PC-9 (cell line): Measurements from ENCODE around the gene MBD5. TPM values are rescaled to one million over a fixed set of nuclear protein-coding genes. Genes with fewer than 3 reads are reported as not detected.

Source experiments
- BruUV-seq: library from RNA; stranded (reverse); fragments of 400-500 nt; replicated peaks from 2 replicates; lab custom pipeline; 2021; lab: Mats Ljungman, UMichigan
- CTCF ChIA-PET: fragments of 300-600 bp; sonication (Branson Sonifier 250); formaldehyde crosslinking; loops from one replicate; lab custom pipeline; 2022; ENCODE audit warnings: antibody characterized with exemption; lab: Charles Lee
- POLR2A ChIA-PET: fragments of 300-600 bp; sonication (Branson Sonifier 250); formaldehyde crosslinking; loops from one replicate; lab custom pipeline; 2022; ENCODE audit warnings: antibody characterized with exemption; ENCODE audit not compliant: unreplicated experiment; lab: Charles Lee
- DNase-seq, 2 experiments: peaks; one replicate each; pipeline versions ENCODE4 v3.0.0 to v3.0.0-alpha.2; 2015 to 2022; ENCODE audit warnings: mixed read lengths in 1 of 2
- H2AFZ ChIP-seq: fragments of 200-600 bp; sonication (generic); 2 replicates; pipeline ENCODE4 v1.8.1; 2017; ENCODE audit warnings: antibody characterized with exemption
- H3F3A ChIP-seq: fragments of 200-600 bp; sonication (generic); 2 replicates; pipeline ENCODE4 v1.8.1; 2017; ENCODE audit warnings: antibody characterized with exemption, mild to moderate bottlenecking, low read depth; ENCODE audit not compliant: insufficient read depth
- H3K27ac ChIP-seq: fragments of 200-600 bp; sonication (generic); 2 replicates; pipeline ENCODE4 v1.6.1; 2016; ENCODE audit warnings: mixed run types
- H3K27me3 ChIP-seq: fragments of 200-600 bp; sonication (generic); 2 replicates; pipeline ENCODE4 v1.6.1; 2016; ENCODE audit warnings: low read depth, mixed run types; ENCODE audit not compliant: insufficient read depth
- H3K36me3 ChIP-seq: fragments of 200-600 bp; sonication (generic); 2 replicates; pipeline ENCODE4 v1.6.1; 2016; ENCODE audit warnings: low read depth, mixed run types
- H3K4me1 ChIP-seq: fragments of 200-600 bp; sonication (generic); replicated peaks from 2 replicates; pipeline ENCODE4 v1.6.1; 2016; ENCODE audit warnings: mixed run types; ENCODE audit not compliant: insufficient read depth
- H3K4me2 ChIP-seq: fragments of 200-600 bp; sonication (generic); 2 replicates; pipeline ENCODE4 v1.6.1; 2017; ENCODE audit warnings: mixed run types
- H3K4me3 ChIP-seq: fragments of 200-600 bp; sonication (generic); 2 replicates; pipeline ENCODE4 v1.6.1; 2016; ENCODE audit warnings: mixed run types
- H3K79me2 ChIP-seq: fragments of 200-600 bp; sonication (generic); 2 replicates; pipeline ENCODE4 v1.6.1; 2017; ENCODE audit warnings: low read depth, mixed run types
- H3K9me2 ChIP-seq: fragments of 200-600 bp; sonication (generic); 2 replicates; pipeline ENCODE4 v1.8.1; 2017; ENCODE audit warnings: mild to moderate bottlenecking; ENCODE audit not compliant: insufficient read depth
- H3K9me3 ChIP-seq: fragments of 200-600 bp; sonication (generic); 2 replicates; pipeline ENCODE4 v1.8.1; 2016; ENCODE audit warnings: low read depth; ENCODE audit not compliant: insufficient read depth
- H4K20me1 ChIP-seq: fragments of 200-600 bp; sonication (generic); 2 replicates; pipeline ENCODE4 v1.8.1; 2017; ENCODE audit not compliant: insufficient read depth
- EZH2 ChIP-seq: fragments of 200-600 bp; sonication (generic); IDR thresholded peaks from 2 replicates; pipeline ENCODE4 v1.8.0; 2017; ENCODE audit warnings: antibody characterized with exemption, low read depth
- intact Hi-C: fragments of 100-400 bp; cut with micrococcal nuclease; formaldehyde crosslinking; loops from one replicate; pipeline ENCODE4 v1.10.0; 2022; ENCODE audit not compliant: unreplicated experiment
- total RNA-seq: library from RNA; stranded (reverse); gene quantifications from 2 replicates; pipeline ENCODE4 v1.2.3, GENCODE V29; 2021
- TF ChIP-seq, protein P1 (sequence below): fragments of 200-600 bp; sonication (generic); conservative IDR thresholded peaks from 2 replicates; pipeline ENCODE4 v1.6.1; 2017; ENCODE audit warnings: mixed run types, antibody characterized with exemption, mild to moderate bottlenecking, moderate library complexity

MBD5 gene
- total RNA-seq, 1 experiment from 2014 or later, result 46.5 TPM

- intact Hi-C loops, result no loop called here
- Histone ChIP-seq H3K27ac (no peak overlapping the region), H3K36me3 (no peaks in the 10 kb centered on the region), H3K4me2 (no peak overlapping the region), H3K9me3 (no peaks in the 10 kb centered on the region), H3K79me2 (no peaks in the 10 kb centered on the region), H3K4me3 (no peak overlapping the region), H3K27me3 (no peaks in the 10 kb centered on the region), H3K4me1 (no peaks in the 10 kb centered on the region), H2AFZ (no peak overlapping the region), H4K20me1 (no peaks in the 10 kb centered on the region), H3F3A (no peaks in the 10 kb centered on the region), H3K9me2 (no peaks in the 10 kb centered on the region)
- DNase-seq, result no peak
- TF ChIP-seq, protein P1, sequence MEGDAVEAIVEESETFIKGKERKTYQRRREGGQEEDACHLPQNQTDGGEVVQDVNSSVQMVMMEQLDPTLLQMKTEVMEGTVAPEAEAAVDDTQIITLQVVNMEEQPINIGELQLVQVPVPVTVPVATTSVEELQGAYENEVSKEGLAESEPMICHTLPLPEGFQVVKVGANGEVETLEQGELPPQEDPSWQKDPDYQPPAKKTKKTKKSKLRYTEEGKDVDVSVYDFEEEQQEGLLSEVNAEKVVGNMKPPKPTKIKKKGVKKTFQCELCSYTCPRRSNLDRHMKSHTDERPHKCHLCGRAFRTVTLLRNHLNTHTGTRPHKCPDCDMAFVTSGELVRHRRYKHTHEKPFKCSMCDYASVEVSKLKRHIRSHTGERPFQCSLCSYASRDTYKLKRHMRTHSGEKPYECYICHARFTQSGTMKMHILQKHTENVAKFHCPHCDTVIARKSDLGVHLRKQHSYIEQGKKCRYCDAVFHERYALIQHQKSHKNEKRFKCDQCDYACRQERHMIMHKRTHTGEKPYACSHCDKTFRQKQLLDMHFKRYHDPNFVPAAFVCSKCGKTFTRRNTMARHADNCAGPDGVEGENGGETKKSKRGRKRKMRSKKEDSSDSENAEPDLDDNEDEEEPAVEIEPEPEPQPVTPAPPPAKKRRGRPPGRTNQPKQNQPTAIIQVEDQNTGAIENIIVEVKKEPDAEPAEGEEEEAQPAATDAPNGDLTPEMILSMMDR, result no peak
- TF ChIP-seq EZH2, result no peak
- POLR2A ChIA-PET, result no interaction called here
- CTCF ChIA-PET, result no interaction called here
- no TSS peak for BruUV-seq
Measured at GRCh38 chr2:148071351-148071750, 50.5 kb downstream of the MBD5 start.

DNA sequence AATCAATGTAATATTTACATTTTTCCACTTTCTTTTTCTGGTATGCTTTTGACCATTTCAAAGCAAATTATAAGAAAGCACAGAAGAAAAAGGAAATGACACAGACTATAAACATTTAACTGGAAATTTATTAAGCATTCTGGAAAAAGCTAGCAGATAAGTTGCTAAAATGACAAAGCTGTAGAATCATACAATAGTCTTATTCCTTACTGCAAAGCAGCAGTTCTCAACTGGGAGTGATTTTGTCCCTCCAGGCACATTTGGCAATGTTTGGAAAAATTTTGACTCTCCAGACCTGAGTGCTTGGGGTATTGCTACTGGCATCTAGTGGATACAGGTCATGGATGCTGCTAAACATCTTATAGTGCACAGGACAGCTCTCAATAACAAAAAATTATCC, 75.1 kb downstream of the MBD5 start:
- Histone ChIP-seq H3K36me3 (no peaks in the 10 kb centered on the region), H3K4me1 (no peaks in the 10 kb centered on the region), H3K9me2 (no peaks in the 10 kb centered on the region), H3K9me3 (no peaks in the 10 kb centered on the region), H3K27me3 (no peaks in the 10 kb centered on the region), H3K79me2 (no peaks in the 10 kb centered on the region), H3F3A (no peaks in the 10 kb centered on the region), H3K4me3 (no peak overlapping the region), H3K4me2 (no peak overlapping the region), H2AFZ (no peak overlapping the region), H3K27ac (no peak overlapping the region), H4K20me1 (no peaks in the 10 kb centered on the region)
- intact Hi-C loops, result no loop called here
- ChIA-PET POLR2A (no interaction called here), CTCF (no interaction called here)
- no TSS peak for BruUV-seq
- no peak for DNase-seq
- no peak for TF ChIP-seq EZH2
- TF ChIP-seq, protein P1, result no peak

GRCh38 chr2:148102641-148103040, 81.8 kb downstream of the MBD5 start:
- Histone ChIP-seq H3K79me2 (no peaks in the 10 kb centered on the region), H3K4me1 (no peaks in the 10 kb centered on the region), H3K4me2 (no peak overlapping the region), H3K27ac (no peak overlapping the region), H3K4me3 (no peak overlapping the region), H3K9me3 (no peaks in the 10 kb centered on the region), H3F3A (no peaks in the 10 kb centered on the region), H3K36me3 (no peaks in the 10 kb centered on the region), H3K9me2 (no peaks in the 10 kb centered on the region), H2AFZ (no peak overlapping the region), H3K27me3 (no peaks in the 10 kb centered on the region), H4K20me1 (no peaks in the 10 kb centered on the region)
- TF ChIP-seq EZH2, result no peak
- TF ChIP-seq, protein P1, result no peak
- no TSS peak for BruUV-seq
- CTCF ChIA-PET, result no interaction called here
- intact Hi-C loops, result no loop called here
- POLR2A ChIA-PET, result no interaction called here
- DNase-seq, result no peak
